ENCODE measurements around the gene TLCD5. TPM values are rescaled to one million over a fixed set of nuclear protein-coding genes. Genes with fewer than 3 reads are reported as not detected.
A peak's percentile ranks its signal among the peaks of the same experiment; 100 is the strongest.

Gene TLCD5
- total RNA-seq, 1 experiment from 2014 or later = 11.1 TPM

DNA sequence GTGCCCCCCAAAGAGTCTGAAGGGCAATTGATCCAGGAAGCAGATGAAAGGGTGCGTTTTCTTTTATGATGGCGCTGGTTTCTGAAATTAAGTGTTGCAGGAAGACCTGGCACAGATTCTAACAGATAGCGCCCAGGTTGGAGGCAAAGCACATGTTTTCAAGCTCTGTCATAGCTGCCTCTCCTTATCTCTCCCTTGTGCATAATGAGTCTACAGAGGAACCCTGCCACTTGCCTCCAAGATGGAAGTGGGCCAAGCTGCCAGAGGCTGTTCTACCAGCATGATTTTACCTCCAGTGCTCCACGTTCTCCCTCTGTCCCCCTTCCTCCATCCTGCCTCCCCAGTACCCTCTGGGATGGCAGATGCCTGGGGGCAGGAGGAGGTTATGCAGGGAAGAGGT lies 30.0 kb upstream of the TLCD5 start:
- Histone ChIP-seq H3K9me3 (ENCODE audit: low read depth, low read length, poor library complexity, severe bottlenecking) (no peaks in the 10 kb centered on the region), H3K4me1 (ENCODE audit: insufficient read depth, low read length, poor library complexity, severe bottlenecking) (no peaks in the 10 kb centered on the region), H3K4me3 (ENCODE audit: low read depth, low read length, poor library complexity, severe bottlenecking) (no peak overlapping the region), H3K27me3 (replicated peaks; ENCODE audit: insufficient read depth, low read depth, low read length, poor library complexity) (peaks cover 8% of the 10 kb centered on the region), H3K36me3 (ENCODE audit: insufficient read depth, low read length, poor library complexity, severe bottlenecking) (no peaks in the 10 kb centered on the region), H3K27ac (ENCODE audit: low read depth, low read length, poor library complexity, severe bottlenecking) (no peak overlapping the region)
- CTCF ChIA-PET = no interaction called here
- intact Hi-C loops (cut with micrococcal nuclease; ENCODE audit: unreplicated experiment) = no loop called here
- POLR2A ChIA-PET (ENCODE audit: low non-redundant PET) = no interaction called here
- DNase-seq (ENCODE audit: low spot score) = peak; percentile 37
- BruUV-seq (replicated peaks) = no TSS peak
- no peak for TF ChIP-seq EZH2 (IDR thresholded peaks at IDR 0.05; ENCODE audit: borderline replicate concordance, low read depth, low read length, poor library complexity, severe bottlenecking)
- no peak for TF ChIP-seq CTCF (conservative IDR thresholded peaks at IDR 0.05; ENCODE audit: low read depth, low read length)

- no peaks in the 10 kb centered on the region for H3K4me1 ChIP-seq (ENCODE audit: insufficient read depth, low read length, poor library complexity, severe bottlenecking)
- no peak overlapping the region for H3K27ac ChIP-seq (ENCODE audit: low read depth, low read length, poor library complexity, severe bottlenecking)
- DNase-seq (ENCODE audit: low spot score) = no peak
- TF ChIP-seq EZH2 (IDR thresholded peaks at IDR 0.05; ENCODE audit: borderline replicate concordance, low read depth, low read length, poor library complexity, severe bottlenecking) = no peak
- no peak for TF ChIP-seq CTCF (conservative IDR thresholded peaks at IDR 0.05; ENCODE audit: low read depth, low read length)
- no peaks in the 10 kb centered on the region for H3K9me3 ChIP-seq (ENCODE audit: low read depth, low read length, poor library complexity, severe bottlenecking)
- peaks cover 8% of the 10 kb centered on the region for H3K27me3 ChIP-seq (replicated peaks; ENCODE audit: insufficient read depth, low read depth, low read length, poor library complexity)
- CTCF ChIA-PET = interaction anchor here (0.6 kb wide), 1 partner anchor 128 kb away, joined by 3 read pairs; no protein-coding TSS in a partner anchor
- no peak overlapping the region for H3K4me3 ChIP-seq (ENCODE audit: low read depth, low read length, poor library complexity, severe bottlenecking)
- POLR2A ChIA-PET (ENCODE audit: low non-redundant PET) = no interaction called here
- intact Hi-C loops (cut with micrococcal nuclease; ENCODE audit: unreplicated experiment) = no loop called here
- H3K36me3 ChIP-seq (ENCODE audit: insufficient read depth, low read length, poor library complexity, severe bottlenecking) = no peaks in the 10 kb centered on the region
- no TSS peak for BruUV-seq (replicated peaks)
Observed at GRCh38 chr11:120296554-120296953, 28.5 kb upstream of the TLCD5 start.

GRCh38 chr11:120298461-120298860 lies 26.6 kb upstream of the TLCD5 start:
- ChIA-PET POLR2A (ENCODE audit: low non-redundant PET) (no interaction called here), CTCF (no interaction called here)
- no TSS peak for BruUV-seq (replicated peaks)
- no peaks in the 10 kb centered on the region for H3K9me3 ChIP-seq (ENCODE audit: low read depth, low read length, poor library complexity, severe bottlenecking)
- intact Hi-C loops (cut with micrococcal nuclease; ENCODE audit: unreplicated experiment) = no loop called here
- H3K4me3 ChIP-seq (ENCODE audit: low read depth, low read length, poor library complexity, severe bottlenecking) = no peak overlapping the region
- peaks cover 8% of the 10 kb centered on the region for H3K27me3 ChIP-seq (replicated peaks; ENCODE audit: insufficient read depth, low read depth, low read length, poor library complexity)
- no peak for DNase-seq (ENCODE audit: low spot score)
- H3K36me3 ChIP-seq (ENCODE audit: insufficient read depth, low read length, poor library complexity, severe bottlenecking) = no peaks in the 10 kb centered on the region
- no peak overlapping the region for H3K27ac ChIP-seq (ENCODE audit: low read depth, low read length, poor library complexity, severe bottlenecking)
- TF ChIP-seq EZH2 (IDR thresholded peaks at IDR 0.05; ENCODE audit: borderline replicate concordance, low read depth, low read length, poor library complexity, severe bottlenecking) (no peak), CTCF (conservative IDR thresholded peaks at IDR 0.05; ENCODE audit: low read depth, low read length) (no peak)
- no peaks in the 10 kb centered on the region for H3K4me1 ChIP-seq (ENCODE audit: insufficient read depth, low read length, poor library complexity, severe bottlenecking)
